ENCODE data around the gene CBX8. TPM values are rescaled to one million over a fixed set of nuclear protein-coding genes. Genes with fewer than 3 reads are reported as not detected.

The CBX8 gene
- total and polyA plus RNA-seq, 2 of the 13 experiments (the other 11 are each of a cell fraction or from before 2014, with no cell fraction given): 0.34 to 12.6 TPM

GRCh38 chr17:79831265-79832217 lies 34.7 kb upstream of the CBX8 start (continued):
- TF ChIP-seq ZNF276 (CRISPR knock-in tag; IDR thresholded peaks at IDR 0.05; ENCODE audit: low read depth) (peak; percentile 32; the same call in 1 of the 2 replicates), ZNF333 (CRISPR knock-in tag; IDR thresholded peaks at IDR 0.05; ENCODE audit: borderline replicate concordance) (0 out of 2 replicates have a peak, but pooled peaks have one; percentile 21), GATAD2A (CRISPR knock-in tag; IDR thresholded peaks at IDR 0.05) (peak; percentile 64), RXRB (CRISPR knock-in tag; IDR thresholded peaks at IDR 0.05; ENCODE audit: borderline replicate concordance) (peak; percentile 57; the same call in 1 of the 2 replicates), REST (IDR thresholded peaks at IDR 0.05; ENCODE audit: borderline replicate concordance in 1 of 2, low read depth in 1 of 2, low read length in 2 of 2) (0 out of 4 replicates have a peak, but pooled peaks of 1 of the 2 experiments have one; percentile 29), KMT2A (CRISPR knock-in tag; IDR thresholded peaks at IDR 0.05) (no peak; the same call in 1 of the 2 replicates), XRCC5 (optimal IDR thresholded peaks at IDR 0.05; ENCODE audit: low read length) (peak; percentile 49), ARNTL (CRISPR knock-in tag; IDR thresholded peaks at IDR 0.05) (peak; percentile 29; the same call in 1 of the 2 replicates), ARNT2 (CRISPR knock-in tag; IDR thresholded peaks at IDR 0.05; ENCODE audit: low read depth) (peak; percentile 25; the same call in 1 of the 2 replicates), TEAD2 (CRISPR knock-in tag; IDR thresholded peaks at IDR 0.05) (peak; percentile 51; the same call in 1 of the 2 replicates), SRSF9 (IDR thresholded peaks at IDR 0.05; ENCODE audit: borderline replicate concordance, insufficient read depth, low read depth, low read length, poor library complexity, severe bottlenecking) (no peak), PITX1 (CRISPR knock-in tag; IDR thresholded peaks at IDR 0.05) (0 out of 2 replicates have a peak, but pooled peaks have one; percentile 6)
- TF ChIP-seq, protein P1, sequence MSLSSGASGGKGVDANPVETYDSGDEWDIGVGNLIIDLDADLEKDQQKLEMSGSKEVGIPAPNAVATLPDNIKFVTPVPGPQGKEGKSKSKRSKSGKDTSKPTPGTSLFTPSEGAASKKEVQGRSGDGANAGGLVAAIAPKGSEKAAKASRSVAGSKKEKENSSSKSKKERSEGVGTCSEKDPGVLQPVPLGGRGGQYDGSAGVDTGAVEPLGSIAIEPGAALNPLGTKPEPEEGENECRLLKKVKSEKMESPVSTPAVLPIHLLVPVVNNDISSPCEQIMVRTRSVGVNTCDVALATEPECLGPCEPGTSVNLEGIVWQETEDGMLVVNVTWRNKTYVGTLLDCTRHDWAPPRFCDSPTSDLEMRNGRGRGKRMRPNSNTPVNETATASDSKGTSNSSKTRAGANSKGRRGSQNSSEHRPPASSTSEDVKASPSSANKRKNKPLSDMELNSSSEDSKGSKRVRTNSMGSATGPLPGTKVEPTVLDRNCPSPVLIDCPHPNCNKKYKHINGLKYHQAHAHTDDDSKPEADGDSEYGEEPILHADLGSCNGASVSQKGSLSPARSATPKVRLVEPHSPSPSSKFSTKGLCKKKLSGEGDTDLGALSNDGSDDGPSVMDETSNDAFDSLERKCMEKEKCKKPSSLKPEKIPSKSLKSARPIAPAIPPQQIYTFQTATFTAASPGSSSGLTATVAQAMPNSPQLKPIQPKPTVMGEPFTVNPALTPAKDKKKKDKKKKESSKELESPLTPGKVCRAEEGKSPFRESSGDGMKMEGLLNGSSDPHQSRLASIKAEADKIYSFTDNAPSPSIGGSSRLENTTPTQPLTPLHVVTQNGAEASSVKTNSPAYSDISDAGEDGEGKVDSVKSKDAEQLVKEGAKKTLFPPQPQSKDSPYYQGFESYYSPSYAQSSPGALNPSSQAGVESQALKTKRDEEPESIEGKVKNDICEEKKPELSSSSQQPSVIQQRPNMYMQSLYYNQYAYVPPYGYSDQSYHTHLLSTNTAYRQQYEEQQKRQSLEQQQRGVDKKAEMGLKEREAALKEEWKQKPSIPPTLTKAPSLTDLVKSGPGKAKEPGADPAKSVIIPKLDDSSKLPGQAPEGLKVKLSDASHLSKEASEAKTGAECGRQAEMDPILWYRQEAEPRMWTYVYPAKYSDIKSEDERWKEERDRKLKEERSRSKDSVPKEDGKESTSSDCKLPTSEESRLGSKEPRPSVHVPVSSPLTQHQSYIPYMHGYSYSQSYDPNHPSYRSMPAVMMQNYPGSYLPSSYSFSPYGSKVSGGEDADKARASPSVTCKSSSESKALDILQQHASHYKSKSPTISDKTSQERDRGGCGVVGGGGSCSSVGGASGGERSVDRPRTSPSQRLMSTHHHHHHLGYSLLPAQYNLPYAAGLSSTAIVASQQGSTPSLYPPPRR (CRISPR knock-in tag; IDR thresholded peaks at IDR 0.05; ENCODE audit: borderline replicate concordance): peak; percentile 76

Data from HepG2 (cell line).